Measurements from ENCODE around the gene INAFM2. TPM values are rescaled to one million over a fixed set of nuclear protein-coding genes. Genes with fewer than 3 reads are reported as not detected.

INAFM2 gene
- total RNA-seq, 6 experiments from 2014 or later, result 19.6 to 32.8 (median 23.4) TPM

GRCh38 chr15:40365016-40365415 is 41.5 kb downstream of the INAFM2 start:
- no peaks in the 10 kb centered on the region for H3K4me1 Mint-ChIP-seq (ENCODE audit: low read depth)
- H3K27me3 Mint-ChIP-seq (ENCODE audit: insufficient read depth), result peaks cover 38% of the 10 kb centered on the region
- no peak overlapping the region for H3K27ac Mint-ChIP-seq
- no peak for DNase-seq
- H3K36me3 Mint-ChIP-seq (ENCODE audit: low read depth), result no peaks in the 10 kb centered on the region
- H3K9me3 Mint-ChIP-seq, result no peaks in the 10 kb centered on the region
- H3K4me3 Mint-ChIP-seq, result no peak overlapping the region
- no peak for TF ChIP-seq CTCF (IDR thresholded peaks at IDR 0.05)

GRCh38 chr15:40365624-40366456 is 42.3 kb downstream of the INAFM2 start:
- no peak overlapping the region for H3K27ac Mint-ChIP-seq
- DNase-seq, result no peak
- peaks cover 35% of the 10 kb centered on the region for H3K27me3 Mint-ChIP-seq (ENCODE audit: insufficient read depth)

GRCh38 chr15:40366457-40367370 is 43.2 kb downstream of the INAFM2 start:
- no peaks in the 10 kb centered on the region for H3K36me3 Mint-ChIP-seq (ENCODE audit: low read depth)
- peaks cover 32% of the 10 kb centered on the region for H3K27me3 Mint-ChIP-seq (ENCODE audit: insufficient read depth)
- no peak for TF ChIP-seq CTCF (IDR thresholded peaks at IDR 0.05)
- H3K9me3 Mint-ChIP-seq, result no peaks in the 10 kb centered on the region
- DNase-seq, result no peak
- H3K4me3 Mint-ChIP-seq, result no peak overlapping the region
- H3K27ac Mint-ChIP-seq, result no peak overlapping the region
- H3K4me1 Mint-ChIP-seq (ENCODE audit: low read depth), result peaks cover 8% of the 10 kb centered on the region; the same call in 1 of the 2 replicates

More at GRCh38 chr15:40365624-40366456, 42.3 kb downstream of the INAFM2 start:
- no peaks in the 10 kb centered on the region for H3K9me3 Mint-ChIP-seq
- no peak for TF ChIP-seq CTCF (IDR thresholded peaks at IDR 0.05)
- no peak overlapping the region for H3K4me3 Mint-ChIP-seq
- 0 out of 2 replicates have a peak, but pooled peaks cover 2% of the 10 kb centered on the region for H3K4me1 Mint-ChIP-seq (ENCODE audit: low read depth)
- no peaks in the 10 kb centered on the region for H3K36me3 Mint-ChIP-seq (ENCODE audit: low read depth)

- Mint-ChIP-seq H3K36me3 (ENCODE audit: low read depth) (no peaks in the 10 kb centered on the region), H3K4me3 (no peak overlapping the region), H3K27me3 (ENCODE audit: insufficient read depth) (peaks cover 26% of the 10 kb centered on the region), H3K9me3 (no peaks in the 10 kb centered on the region), H3K27ac (no peak overlapping the region), H3K4me1 (ENCODE audit: low read depth) (peaks cover 8% of the 10 kb centered on the region; the same call in 1 of the 2 replicates)
- DNase-seq, result no peak
- TF ChIP-seq CTCF (IDR thresholded peaks at IDR 0.05), result no peak
Measured at GRCh38 chr15:40367371-40367685, 43.8 kb downstream of the INAFM2 start.

GRCh38 chr15:40367686-40368611 is 44.5 kb downstream of the INAFM2 start:
- peak; percentile 85 for DNase-seq
- H3K9me3 Mint-ChIP-seq, result no peaks in the 10 kb centered on the region
- no peak overlapping the region for H3K4me3 Mint-ChIP-seq
- peaks cover 25% of the 10 kb centered on the region for H3K27me3 Mint-ChIP-seq (ENCODE audit: insufficient read depth)
- H3K36me3 Mint-ChIP-seq (ENCODE audit: low read depth), result no peaks in the 10 kb centered on the region
- TF ChIP-seq CTCF (IDR thresholded peaks at IDR 0.05), result peak; percentile 89
- peaks cover 13% of the 10 kb centered on the region for H3K4me1 Mint-ChIP-seq (ENCODE audit: low read depth)
- H3K27ac Mint-ChIP-seq, result no peak overlapping the region

All from HFFc6 (cell line).